Hypothalamus (tissue), 51 donors: ENCODE data around the gene SPG11.
A peak's percentile ranks its signal among the peaks of the same experiment; 100 is the strongest.
"Not testable (repeated sequence)": the region's sequence is repeated elsewhere in the genome, so short reads cannot be mapped to it uniquely, and the experiment has no call there.

Experiments used
- DNase-seq, 51 donors: peaks; one replicate each; lab custom pipeline; 2025; lab: John Stamatoyannopoulos, UW

The SPG11 gene, protein sequence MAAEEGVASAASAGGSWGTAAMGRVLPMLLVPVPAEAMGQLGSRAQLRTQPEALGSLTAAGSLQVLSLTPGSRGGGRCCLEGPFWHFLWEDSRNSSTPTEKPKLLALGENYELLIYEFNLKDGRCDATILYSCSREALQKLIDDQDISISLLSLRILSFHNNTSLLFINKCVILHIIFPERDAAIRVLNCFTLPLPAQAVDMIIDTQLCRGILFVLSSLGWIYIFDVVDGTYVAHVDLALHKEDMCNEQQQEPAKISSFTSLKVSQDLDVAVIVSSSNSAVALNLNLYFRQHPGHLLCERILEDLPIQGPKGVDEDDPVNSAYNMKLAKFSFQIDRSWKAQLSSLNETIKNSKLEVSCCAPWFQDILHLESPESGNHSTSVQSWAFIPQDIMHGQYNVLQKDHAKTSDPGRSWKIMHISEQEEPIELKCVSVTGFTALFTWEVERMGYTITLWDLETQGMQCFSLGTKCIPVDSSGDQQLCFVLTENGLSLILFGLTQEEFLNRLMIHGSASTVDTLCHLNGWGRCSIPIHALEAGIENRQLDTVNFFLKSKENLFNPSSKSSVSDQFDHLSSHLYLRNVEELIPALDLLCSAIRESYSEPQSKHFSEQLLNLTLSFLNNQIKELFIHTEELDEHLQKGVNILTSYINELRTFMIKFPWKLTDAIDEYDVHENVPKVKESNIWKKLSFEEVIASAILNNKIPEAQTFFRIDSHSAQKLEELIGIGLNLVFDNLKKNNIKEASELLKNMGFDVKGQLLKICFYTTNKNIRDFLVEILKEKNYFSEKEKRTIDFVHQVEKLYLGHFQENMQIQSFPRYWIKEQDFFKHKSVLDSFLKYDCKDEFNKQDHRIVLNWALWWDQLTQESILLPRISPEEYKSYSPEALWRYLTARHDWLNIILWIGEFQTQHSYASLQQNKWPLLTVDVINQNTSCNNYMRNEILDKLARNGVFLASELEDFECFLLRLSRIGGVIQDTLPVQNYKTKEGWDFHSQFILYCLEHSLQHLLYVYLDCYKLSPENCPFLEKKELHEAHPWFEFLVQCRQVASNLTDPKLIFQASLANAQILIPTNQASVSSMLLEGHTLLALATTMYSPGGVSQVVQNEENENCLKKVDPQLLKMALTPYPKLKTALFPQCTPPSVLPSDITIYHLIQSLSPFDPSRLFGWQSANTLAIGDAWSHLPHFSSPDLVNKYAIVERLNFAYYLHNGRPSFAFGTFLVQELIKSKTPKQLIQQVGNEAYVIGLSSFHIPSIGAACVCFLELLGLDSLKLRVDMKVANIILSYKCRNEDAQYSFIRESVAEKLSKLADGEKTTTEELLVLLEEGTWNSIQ (N-terminal part only)

DNA sequence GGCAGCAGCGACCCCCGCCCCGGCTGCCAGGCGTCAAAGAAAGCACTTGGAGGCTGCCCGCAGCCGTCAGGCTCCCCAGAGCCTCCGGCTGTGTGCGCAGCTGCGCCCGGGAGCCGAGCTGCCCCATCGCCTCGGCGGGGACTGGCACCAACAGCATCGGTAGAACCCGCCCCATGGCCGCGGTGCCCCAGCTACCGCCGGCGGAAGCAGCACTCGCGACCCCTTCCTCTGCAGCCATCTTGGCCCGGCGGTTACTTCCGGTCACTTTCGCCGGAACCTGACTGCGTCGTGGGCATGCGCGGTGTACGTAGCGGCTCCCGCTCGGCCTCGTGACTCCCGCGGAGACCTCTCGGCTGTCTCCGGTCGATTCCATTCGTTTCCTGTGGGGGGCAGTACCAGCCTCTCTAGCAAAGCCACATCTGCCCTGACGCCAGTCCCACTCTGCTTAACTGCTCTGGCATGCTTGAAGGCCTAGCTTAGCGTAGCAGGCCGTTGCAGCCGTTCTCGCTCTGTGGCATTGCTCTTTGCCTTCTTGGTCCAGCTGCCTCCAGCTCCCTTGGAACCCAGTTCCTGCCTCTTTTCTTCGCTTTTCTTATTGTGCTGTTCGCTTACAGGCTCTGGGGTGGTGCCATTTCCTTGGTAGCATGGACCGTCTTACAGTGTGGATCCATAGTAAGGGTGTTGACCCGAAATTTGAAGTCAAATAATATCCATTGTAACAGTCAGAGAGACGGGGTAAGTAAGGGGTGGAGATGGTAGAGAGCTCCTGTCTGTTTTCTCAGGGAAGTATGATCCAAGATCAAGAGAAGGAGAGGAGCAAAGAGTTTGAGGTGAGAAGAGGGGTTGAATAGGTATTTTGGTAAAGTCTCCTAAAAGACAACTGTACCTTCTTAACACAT, at the start of gene SPG11:
Gene SPG11, minus strand, starts transcription at position 253 of the 899 bp plus-strand sequence. Its CDS starts 15 bp downstream, at position 238.
- DNase-seq = peak; percentile 72 to 99 (median 94)

DNA sequence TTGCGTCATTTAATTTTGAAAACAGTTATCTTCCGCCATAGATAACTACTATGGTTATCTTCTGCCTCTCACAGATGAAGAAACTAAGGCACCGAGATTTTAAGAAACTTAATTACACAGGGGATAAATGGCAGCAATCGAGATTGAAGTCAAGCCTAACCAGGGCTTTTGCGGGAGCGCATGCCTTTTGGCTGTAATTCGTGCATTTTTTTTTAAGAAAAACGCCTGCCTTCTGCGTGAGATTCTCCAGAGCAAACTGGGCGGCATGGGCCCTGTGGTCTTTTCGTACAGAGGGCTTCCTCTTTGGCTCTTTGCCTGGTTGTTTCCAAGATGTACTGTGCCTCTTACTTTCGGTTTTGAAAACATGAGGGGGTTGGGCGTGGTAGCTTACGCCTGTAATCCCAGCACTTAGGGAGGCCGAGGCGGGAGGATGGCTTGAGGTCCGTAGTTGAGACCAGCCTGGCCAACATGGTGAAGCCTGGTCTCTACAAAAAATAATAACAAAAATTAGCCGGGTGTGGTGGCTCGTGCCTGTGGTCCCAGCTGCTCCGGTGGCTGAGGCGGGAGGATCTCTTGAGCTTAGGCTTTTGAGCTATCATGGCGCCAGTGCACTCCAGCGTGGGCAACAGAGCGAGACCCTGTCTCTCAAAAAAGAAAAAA, 49.0 kb upstream of the SPG11 start:
- DNase-seq = peak in 33 of 51 donors; percentile 3 to 63 (median 26)

DNA sequence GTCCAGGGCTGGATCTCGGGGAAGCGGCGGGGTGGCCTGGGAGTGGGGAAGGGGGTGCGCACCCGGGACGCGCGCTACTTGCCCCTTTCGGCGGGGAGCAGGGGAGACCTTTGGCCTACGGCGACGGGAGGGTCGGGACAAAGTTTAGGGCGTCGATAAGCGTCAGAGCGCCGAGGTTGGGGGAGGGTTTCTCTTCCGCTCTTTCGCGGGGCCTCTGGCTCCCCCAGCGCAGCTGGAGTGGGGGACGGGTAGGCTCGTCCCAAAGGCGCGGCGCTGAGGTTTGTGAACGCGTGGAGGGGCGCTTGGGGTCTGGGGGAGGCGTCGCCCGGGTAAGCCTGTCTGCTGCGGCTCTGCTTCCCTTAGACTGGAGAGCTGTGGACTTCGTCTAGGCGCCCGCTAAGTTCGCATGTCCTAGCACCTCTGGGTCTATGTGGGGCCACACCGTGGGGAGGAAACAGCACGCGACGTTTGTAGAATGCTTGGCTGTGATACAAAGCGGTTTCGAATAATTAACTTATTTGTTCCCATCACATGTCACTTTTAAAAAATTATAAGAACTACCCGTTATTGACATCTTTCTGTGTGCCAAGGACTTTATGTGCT, 48.4 kb upstream of the SPG11 start:
- DNase-seq = peak in 28 of 51 donors; percentile 15 to 83 (median 50)

DNA sequence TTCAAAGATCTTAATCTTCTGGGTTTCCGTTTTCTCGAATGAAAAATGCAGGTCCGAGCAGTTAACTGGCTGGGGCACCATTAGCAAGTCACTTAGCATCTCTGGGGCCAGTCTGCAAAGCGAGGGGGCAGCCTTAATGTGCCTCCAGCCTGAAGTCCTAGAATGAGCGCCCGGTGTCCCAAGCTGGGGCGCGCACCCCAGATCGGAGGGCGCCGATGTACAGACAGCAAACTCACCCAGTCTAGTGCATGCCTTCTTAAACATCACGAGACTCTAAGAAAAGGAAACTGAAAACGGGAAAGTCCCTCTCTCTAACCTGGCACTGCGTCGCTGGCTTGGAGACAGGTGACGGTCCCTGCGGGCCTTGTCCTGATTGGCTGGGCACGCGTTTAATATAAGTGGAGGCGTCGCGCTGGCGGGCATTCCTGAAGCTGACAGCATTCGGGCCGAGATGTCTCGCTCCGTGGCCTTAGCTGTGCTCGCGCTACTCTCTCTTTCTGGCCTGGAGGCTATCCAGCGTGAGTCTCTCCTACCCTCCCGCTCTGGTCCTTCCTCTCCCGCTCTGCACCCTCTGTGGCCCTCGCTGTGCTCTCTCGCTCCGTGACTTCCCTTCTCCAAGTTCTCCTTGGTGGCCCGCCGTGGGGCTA, 47.8 kb upstream of the SPG11 start, which contains the start of the genes B2M and PATL2:
Gene B2M, plus strand, starts transcription at position 422 of the 647 bp plus-strand sequence. Its CDS starts 30 bp downstream, at position 452.
Gene PATL2, minus strand, starts transcription at position 228 of the 647 bp plus-strand sequence. CDS start 34,833 bp downstream, outside the sequence.
- peak; percentile 48 to 98 (median 91) for DNase-seq

DNA sequence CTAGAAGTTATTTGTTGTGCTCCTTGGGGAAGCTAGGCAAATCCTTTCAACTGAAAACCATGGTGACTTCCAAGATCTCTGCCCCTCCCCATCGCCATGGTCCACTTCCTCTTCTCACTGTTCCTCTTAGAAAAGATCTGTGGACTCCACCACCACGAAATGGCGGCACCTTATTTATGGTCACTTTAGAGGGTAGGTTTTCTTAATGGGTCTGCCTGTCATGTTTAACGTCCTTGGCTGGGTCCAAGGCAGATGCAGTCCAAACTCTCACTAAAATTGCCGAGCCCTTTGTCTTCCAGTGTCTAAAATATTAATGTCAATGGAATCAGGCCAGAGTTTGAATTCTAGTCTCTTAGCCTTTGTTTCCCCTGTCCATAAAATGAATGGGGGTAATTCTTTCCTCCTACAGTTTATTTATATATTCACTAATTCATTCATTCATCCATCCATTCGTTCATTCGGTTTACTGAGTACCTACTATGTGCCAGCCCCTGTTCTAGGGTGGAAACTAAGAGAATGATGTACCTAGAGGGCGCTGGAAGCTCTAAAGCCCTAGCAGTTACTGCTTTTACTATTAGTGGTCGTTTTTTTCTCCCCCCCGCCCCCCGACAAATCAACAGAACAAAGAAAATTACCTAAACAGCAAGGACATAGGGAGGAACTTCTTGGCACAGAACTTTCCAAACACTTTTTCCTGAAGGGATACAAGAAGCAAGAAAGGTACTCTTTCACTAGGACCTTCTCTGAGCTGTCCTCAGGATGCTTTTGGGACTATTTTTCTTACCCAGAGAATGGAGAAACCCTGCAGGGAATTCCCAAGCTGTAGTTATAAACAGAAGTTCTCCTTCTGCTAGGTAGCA, 47.0 kb upstream of the SPG11 start:
- DNase-seq = peak in 13 of 51 donors; percentile 1 to 59 (median 10)

DNA sequence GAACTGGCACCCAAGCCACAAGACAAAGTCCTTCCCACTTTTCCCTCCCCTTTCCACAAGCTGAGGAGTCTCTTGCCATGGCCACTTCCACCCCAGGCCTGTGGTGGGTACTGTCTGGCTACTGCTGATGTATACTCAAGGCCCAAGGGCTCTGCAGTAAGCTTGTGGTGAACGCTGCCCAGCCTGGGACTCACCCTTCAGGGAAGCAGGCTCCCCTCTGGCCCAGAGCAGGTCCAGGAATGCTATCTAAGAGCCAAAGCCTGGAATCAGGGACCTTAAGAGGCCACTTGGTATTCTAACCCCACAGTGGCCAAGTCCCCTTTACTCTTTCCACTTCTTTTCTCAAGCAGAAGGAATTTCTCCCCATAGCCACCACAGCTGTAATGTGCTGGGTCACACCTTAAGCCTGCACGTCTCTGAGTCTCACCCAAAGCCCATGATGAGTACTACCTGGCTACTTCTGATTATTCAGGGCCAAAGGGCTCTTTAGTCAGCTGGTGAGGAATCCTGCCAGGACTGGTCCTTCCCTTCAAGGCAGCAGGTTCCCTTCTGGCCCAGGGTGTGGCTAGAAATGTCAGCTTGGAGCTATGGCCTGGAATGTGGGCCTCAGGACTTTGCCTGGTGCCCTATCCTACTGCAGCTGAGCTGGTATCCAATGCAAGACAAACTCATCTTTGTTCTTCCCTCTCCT, 43.6 kb upstream of the SPG11 start:
- DNase-seq = no peak

DNA sequence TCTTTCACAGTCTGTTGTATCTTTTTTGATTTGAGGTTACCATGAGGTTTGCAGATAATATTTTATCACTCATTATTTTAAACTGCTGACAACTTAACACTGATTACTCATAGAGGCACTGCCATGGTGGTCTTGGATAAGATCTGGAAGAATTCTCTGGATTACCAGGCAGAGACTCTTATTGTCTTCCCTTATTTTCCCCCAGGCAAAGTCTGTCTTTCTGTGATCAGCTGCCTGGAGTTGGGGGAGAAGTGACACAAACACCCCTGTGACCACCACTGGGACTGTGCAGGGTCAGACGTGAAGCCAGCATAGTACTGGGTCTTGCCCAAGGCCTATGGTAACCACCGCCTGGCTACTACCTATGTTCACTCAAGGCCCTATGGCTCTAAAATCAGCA, 42.9 kb upstream of the SPG11 start:
- DNase-seq = no peak

DNA sequence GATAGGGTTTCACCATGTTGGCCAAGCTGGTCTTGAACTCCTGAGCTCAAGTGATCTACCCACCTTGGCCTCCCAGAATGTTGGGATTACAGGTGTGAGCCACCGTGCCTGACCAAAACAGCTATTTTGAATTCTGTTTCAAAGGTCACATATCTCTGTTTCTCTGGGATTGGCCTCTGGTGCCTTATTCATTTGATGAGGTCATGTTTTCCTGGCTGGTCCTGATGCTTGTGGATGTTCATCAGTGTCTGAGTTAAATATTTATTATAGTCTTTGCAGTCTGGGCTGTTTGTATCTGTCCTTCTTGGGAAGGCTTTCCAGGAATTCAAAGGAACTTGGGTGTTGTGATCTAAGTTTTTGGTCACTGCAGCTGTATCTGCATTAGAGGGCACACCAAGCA, 42.5 kb upstream of the SPG11 start:
- no peak for DNase-seq

DNA sequence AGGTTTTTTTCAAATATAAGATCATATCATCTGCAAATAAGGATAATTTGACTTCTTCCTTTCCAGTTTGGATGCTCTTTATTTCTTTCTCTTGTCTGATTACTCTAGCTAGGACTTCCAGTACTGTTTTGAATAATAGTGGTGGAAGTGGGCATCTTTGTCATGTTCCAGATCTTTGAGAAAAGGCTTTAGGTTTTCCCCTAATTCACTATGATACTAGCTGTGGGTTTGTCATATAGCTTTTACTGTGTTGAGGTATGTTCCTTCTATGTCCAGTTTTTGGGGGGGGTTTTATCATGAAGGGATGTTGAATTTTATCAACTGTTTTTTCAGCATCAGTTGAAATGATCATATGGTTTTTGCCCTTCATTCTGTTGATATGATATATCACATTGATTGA, 37.2 kb upstream of the SPG11 start:
- not testable (repeated sequence) for DNase-seq

DNA sequence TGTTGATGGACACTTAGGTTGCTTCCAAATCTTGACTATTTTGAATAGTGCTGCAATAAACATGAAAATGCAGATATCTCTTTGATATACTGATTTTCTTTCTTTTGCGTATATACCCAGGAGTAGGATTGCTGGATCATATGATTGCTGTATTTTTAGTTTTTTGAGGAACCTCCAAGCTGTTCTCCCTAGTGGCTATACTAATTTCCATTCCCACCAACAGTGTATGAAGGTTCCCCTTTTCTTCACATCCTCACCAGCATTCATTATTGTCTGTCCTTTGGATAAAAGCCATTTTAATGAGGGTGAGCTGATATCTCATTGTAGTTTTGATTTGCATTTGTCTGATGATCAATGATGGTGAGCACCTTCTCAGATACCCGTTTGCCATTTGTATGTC, 35.2 kb upstream of the SPG11 start:
- DNase-seq = no peak

DNA sequence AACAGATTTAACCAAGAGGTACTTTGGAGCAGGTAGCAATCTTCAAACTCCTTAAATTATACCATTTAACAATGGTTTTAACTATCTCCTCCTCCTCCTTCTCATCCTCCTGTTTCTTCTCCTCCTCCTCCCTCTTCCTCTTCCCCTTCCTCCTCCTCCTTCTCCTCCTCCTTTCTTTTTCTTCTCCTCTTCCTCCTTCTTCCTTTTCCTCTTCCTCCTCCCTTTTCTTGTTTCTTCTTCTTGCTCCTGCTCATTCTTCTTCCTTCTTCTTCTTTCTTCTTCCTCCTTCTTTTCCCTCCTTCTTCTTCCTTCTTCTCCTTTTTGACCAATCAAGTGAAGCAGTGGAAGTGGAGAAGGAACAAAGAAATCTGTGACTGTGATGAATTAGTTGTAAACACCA, 33.6 kb upstream of the SPG11 start:
- no peak for DNase-seq

DNA sequence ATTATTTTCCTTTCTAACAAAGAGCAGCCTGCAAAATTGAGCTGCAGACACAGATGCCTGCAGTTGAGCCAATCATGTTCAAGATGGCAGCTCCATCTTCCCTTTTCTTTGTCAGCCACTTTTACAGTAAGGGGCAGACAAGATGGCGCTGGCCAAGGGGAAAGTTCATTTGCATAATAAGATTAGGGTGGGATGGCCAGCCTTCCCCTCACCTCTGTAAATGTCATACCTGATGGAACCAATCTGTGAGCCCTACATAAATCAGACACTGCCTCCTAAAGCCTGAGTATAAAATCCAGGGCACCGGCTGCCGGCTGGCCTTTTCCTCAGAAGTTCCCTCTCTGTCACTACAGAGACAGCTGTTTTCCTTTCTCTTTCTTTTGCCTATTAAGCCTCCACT, 31.8 kb upstream of the SPG11 start:
- no peak for DNase-seq

DNA sequence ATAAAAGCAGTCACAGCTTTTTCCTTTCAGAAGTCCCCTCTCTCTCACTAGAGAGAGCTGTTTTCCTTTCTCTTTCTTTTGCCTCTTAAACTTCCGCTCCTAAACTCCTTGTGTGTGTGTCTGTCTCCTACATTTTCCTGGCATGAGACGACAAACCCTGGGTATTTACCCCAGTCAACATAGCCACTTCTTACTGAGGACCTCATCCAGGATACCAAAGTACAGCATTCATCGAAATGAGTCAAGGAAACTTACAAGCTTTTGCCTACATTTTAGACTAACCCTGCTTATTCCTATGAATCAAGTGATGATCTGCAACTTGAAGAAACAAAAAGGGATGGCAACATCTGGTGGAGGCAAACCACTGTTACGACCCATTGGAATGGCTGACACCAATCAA, 31.0 kb upstream of the SPG11 start:
- no peak for DNase-seq

DNA sequence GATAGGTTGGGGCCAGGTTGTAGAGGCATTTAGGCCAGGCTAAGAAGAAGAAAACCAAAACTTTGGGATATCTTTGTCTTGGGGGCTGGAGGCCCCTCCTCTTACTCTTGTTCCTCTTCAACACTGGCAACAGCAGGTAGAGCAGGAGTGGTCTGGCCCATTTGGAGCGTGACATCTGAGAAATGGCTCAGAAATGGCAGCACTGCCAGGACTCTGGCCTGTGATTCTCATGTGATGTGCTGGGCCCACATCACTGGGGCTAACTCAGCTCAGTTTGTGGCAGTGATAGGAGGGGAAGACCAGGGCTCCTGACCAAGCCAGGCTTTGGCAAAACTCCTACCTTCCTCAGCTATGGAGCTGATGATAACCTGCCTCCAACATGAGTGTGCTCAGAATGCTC, 29.2 kb upstream of the SPG11 start:
- no peak for DNase-seq

DNA sequence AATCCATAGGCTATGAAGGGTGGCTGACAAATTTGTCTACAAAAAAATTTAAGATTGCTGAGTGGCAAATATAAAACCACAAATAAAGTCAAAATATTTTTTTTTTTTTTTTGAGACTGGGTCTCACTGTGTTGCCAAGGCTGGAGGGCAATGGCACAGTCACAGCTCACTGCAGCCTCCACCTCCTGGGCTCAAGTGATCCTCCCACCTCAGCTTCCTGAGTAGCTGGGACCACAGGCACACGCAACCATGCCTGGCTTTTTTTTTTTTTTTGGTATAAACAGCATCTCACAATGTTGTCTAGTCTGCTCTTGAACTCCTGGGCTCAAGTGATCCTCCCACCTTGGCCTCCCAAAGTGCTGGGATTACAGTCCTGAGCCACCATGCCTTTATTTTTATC, 26.8 kb upstream of the SPG11 start:
- not testable (repeated sequence) for DNase-seq

DNA sequence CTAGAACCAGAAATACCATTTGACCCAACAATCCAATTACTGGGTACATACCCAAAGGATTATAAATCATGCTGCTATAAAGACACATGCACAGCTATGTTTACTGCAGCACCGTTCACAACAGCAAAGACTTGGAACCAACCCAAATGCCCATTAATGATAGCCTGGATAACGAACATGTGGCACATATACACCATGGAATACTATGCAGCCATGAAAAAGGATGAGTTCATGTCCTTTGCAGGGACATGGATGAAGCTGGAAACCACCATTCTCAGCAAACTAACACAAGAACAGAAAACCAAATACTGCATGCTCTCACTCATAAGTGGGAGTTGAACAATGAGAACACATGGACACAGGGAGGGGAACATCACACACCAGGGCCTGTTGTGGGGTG, 25.9 kb upstream of the SPG11 start:
- not testable (repeated sequence) for DNase-seq
